NOMO-1 treated with dmso at 0.1 percent for 144 hours (cell line): ENCODE measurements around the gene LRRC4B.

Experiments
- DNase-seq: peaks from one replicate; lab custom pipeline; 2025; ENCODE audit not compliant: unreplicated experiment; lab: John Stamatoyannopoulos, UW

The LRRC4B gene

GRCh38 chr19:50573741-50574461 is 5.7 kb upstream of the LRRC4B start:
- DNase-seq, result no peak

- DNase-seq, result no peak
These were observed 2.8 kb upstream of the LRRC4B start for GRCh38 chr19:50570997-50571396.

GRCh38 chr19:50569938-50570540 is 1.8 kb upstream of the LRRC4B start:
- DNase-seq, result no peak

- no peak for DNase-seq
These were observed 778 bp upstream of the LRRC4B start for GRCh38 chr19:50568728-50569698.

GRCh38 chr19:50567052-50567841 is 988 bp downstream of the LRRC4B start:
- DNase-seq, result no peak

- DNase-seq, result no peak
These were observed 2.0 kb downstream of the LRRC4B start for GRCh38 chr19:50565984-50566903.

GRCh38 chr19:50564229-50565105 is 3.8 kb downstream of the LRRC4B start:
- DNase-seq, result no peak

GRCh38 chr19:50563597-50563996 is 4.6 kb downstream of the LRRC4B start:
- no peak for DNase-seq

GRCh38 chr19:50562996-50563395 is 5.2 kb downstream of the LRRC4B start:
- no peak for DNase-seq

GRCh38 chr19:50562329-50562728 is 5.9 kb downstream of the LRRC4B start:
- DNase-seq, result no peak

GRCh38 chr19:50559636-50560035 is 8.6 kb downstream of the LRRC4B start:
- no peak for DNase-seq

GRCh38 chr19:50558449-50558848 is 9.8 kb downstream of the LRRC4B start:
- DNase-seq, result no peak

- DNase-seq, result no peak
These were observed 10.2 kb downstream of the LRRC4B start for GRCh38 chr19:50558039-50558438.

- DNase-seq, result no peak
These were observed 11.1 kb downstream of the LRRC4B start for GRCh38 chr19:50557009-50557613.

GRCh38 chr19:50556282-50557008 is 11.8 kb downstream of the LRRC4B start:
- peak; percentile 43 for DNase-seq

- DNase-seq, result no peak
These were observed 12.6 kb downstream of the LRRC4B start for GRCh38 chr19:50555450-50556281.

- no peak for DNase-seq
These were observed 13.2 kb downstream of the LRRC4B start for GRCh38 chr19:50555033-50555432.
